ENCODE measurements around the gene EBI3.
"Not testable (repeated sequence)": the region's sequence is repeated elsewhere in the genome, so short reads cannot be mapped to it uniquely, and the experiment has no call there.

The EBI3 gene

GRCh38 chr19:4279530-4280422, 50.5 kb downstream of the EBI3 start:
- DNase-seq = no peak

GRCh38 chr19:4284176-4284958, 55.0 kb downstream of the EBI3 start:
- DNase-seq = peak; percentile 33 to 50

- no peak for DNase-seq
Observed at GRCh38 chr19:4284974-4285373, 55.7 kb downstream of the EBI3 start.

GRCh38 chr19:4286141-4286540, 56.8 kb downstream of the EBI3 start:
- not testable (repeated sequence) for DNase-seq
